GM12878 (cell line): ENCODE measurements around the gene MAN1B1. TPM values are rescaled to one million over a fixed set of nuclear protein-coding genes. Genes with fewer than 3 reads are reported as not detected.

Experiments used
- ATAC-seq: fragments of 200-7000 bp; cut with Tn5 transposase; 3 replicates; pipeline ENCODE4 v1.9.1; 2020; ENCODE audit warnings: mild to moderate bottlenecking, moderate library complexity
- BruUV-seq: library from RNA; stranded (reverse); fragments of 400-500 nt; replicated peaks from 2 replicates; lab custom pipeline; 2021; lab: Mats Ljungman, UMichigan
- CTCF ChIA-PET: fragments of 300-600 bp; sonication (Branson Sonifier 250); formaldehyde crosslinking; extraction: SDS; loops from one replicate; lab custom pipeline; 2021; ENCODE audit warnings: inconsistent platforms; lab: Yijun Ruan, JAX
- POLR2A ChIA-PET: fragments of 350-600 bp; formaldehyde crosslinking; extraction: SDS; loops from one replicate; lab custom pipeline; 2021; ENCODE audit warnings: inconsistent platforms; lab: Charles Lee
- RAD21 ChIA-PET: fragments of 300-600 bp; sonication (Branson Sonifier 250); formaldehyde crosslinking; loops from one replicate; lab custom pipeline; 2023; ENCODE audit warnings: antibody characterized with exemption; ENCODE audit not compliant: unreplicated experiment; lab: Charles Lee
- SMC1A ChIA-PET: fragments of 300-600 bp; sonication (Branson Sonifier 250); formaldehyde crosslinking; loops from one replicate; lab custom pipeline; 2023; ENCODE audit not compliant: unreplicated experiment, uncharacterized antibody; lab: Charles Lee
- DNase-seq: peaks from one replicate; pipeline ENCODE4 v3.0.0-alpha.2; 2011; ENCODE audit warnings: low read depth, low spot score
- FAIRE-seq: peaks from 3 replicates; lab custom pipeline; 2011; peaks lifted over from hg19 to GRCh38; lab: Jason Lieb, UNC
- H2AFZ ChIP-seq: 2 replicates; pipeline ENCODE4 v1.6.0; 2011; ENCODE audit warnings: low read depth, low read length, control low read depth; ENCODE audit not compliant: control insufficient read depth
- H3K27ac ChIP-seq: 2 replicates; pipeline ENCODE4 v1.5.1; 2011; ENCODE audit warnings: control low read depth; ENCODE audit not compliant: control insufficient read depth, insufficient read depth
- H3K27me3 ChIP-seq, 2 experiments: replicated peaks in 1 of 2; 2 replicates each; pipeline versions ENCODE4 v1.6.0 to v1.6.1; 2011; ENCODE audit warnings: low read length in 1 of 2; ENCODE audit not compliant: control insufficient read depth in 2 of 2, insufficient read depth in 2 of 2
- H3K36me3 ChIP-seq, 2 experiments: 2 replicates each; pipeline ENCODE4 v1.5.1; 2011; ENCODE audit warnings: low read length in 1 of 2; ENCODE audit not compliant: control insufficient read depth in 2 of 2, insufficient read depth in 2 of 2
- H3K4me1 ChIP-seq: 2 replicates; pipeline ENCODE4 v1.6.1; 2011; ENCODE audit warnings: mild to moderate bottlenecking, low read length, moderate library complexity, mixed read lengths; ENCODE audit not compliant: control insufficient read depth, insufficient read depth
- H3K4me2 ChIP-seq: 2 replicates; pipeline ENCODE4 v1.6.0; 2011; ENCODE audit warnings: control low read depth; ENCODE audit not compliant: control insufficient read depth, insufficient read depth
- H3K4me3 ChIP-seq: fragments of 200-600 bp; sonication (generic); 2 replicates; pipeline ENCODE4 v1.5.1; 2016
- H3K79me2 ChIP-seq: 2 replicates; pipeline ENCODE4 v1.6.0; 2011; ENCODE audit warnings: low read length; ENCODE audit not compliant: control insufficient read depth, insufficient read depth
- H3K9ac ChIP-seq: 2 replicates; pipeline ENCODE4 v1.8.0; 2011; ENCODE audit warnings: low read length, control low read depth, mixed read lengths; ENCODE audit not compliant: control insufficient read depth, insufficient read depth
- H3K9me3 ChIP-seq: replicated peaks from 3 replicates; pipeline ENCODE4 v1.5.1; 2011; ENCODE audit warnings: mild to moderate bottlenecking, low read length; ENCODE audit not compliant: control insufficient read depth, insufficient read depth
- H4K20me1 ChIP-seq: 2 replicates; pipeline ENCODE4 v1.6.0; 2011; ENCODE audit not compliant: control insufficient read depth, insufficient read depth
- CEBPB ChIP-seq, 2 experiments: fragments of 150-350 bp in 1 of 2; IDR thresholded peaks; 2 replicates each; pipeline ENCODE4 v1.6.1; 2012 to 2014; ENCODE audit warnings: low read depth in 2 of 2, low read length in 2 of 2, borderline replicate concordance in 1 of 2, inconsistent platforms in 1 of 2
- PAX5 ChIP-seq: IDR thresholded peaks from 2 replicates; pipeline ENCODE4 v1.6.1; 2011; ENCODE audit warnings: low read depth, low read length, borderline replicate concordance
- SRF ChIP-seq, 2 experiments: IDR thresholded peaks; 2 replicates each; pipeline ENCODE4 v1.6.1; 2011; ENCODE audit warnings: low read depth in 2 of 2, low read length in 2 of 2, mild to moderate bottlenecking in 1 of 2, moderate library complexity in 1 of 2
- STAT1 ChIP-seq: fragments of 450-650 bp; conservative IDR thresholded peaks from 2 replicates; pipeline ENCODE4 v1.6.1; 2014; ENCODE audit warnings: antibody characterized with exemption, mild to moderate bottlenecking
- SUZ12 ChIP-seq: fragments of 200-600 bp; sonication (generic); IDR thresholded peaks from one replicate; pipeline ENCODE4 v1.6.1; 2018; ENCODE audit warnings: antibody characterized with exemption, mild to moderate bottlenecking; ENCODE audit not compliant: unreplicated experiment
- WGBS: methylation state at CpG from one replicate; pipeline ENCODE4 v1.1.6; 2016; ENCODE audit warnings: low lambda C conversion rate; ENCODE audit not compliant: insufficient replicate concordance, insufficient coverage; ENCODE audit errors: missing lambda C conversion rate; 5-methylcytosine and 5-hydroxymethylcytosine counted together
- in situ Hi-C: fragments of 300-500 bp; cut with MboI; formaldehyde crosslinking; loops from 9 replicates; pipeline ENCODE4 v1.14.3; 2018; ENCODE audit warnings: mixed read lengths
- intact Hi-C: fragments of 100-400 bp; cut with micrococcal nuclease; formaldehyde crosslinking; loops from one replicate; pipeline ENCODE4 v1.14.2; 2022; ENCODE audit not compliant: unreplicated experiment
- polyA plus RNA-seq, 11 experiments: library from polyadenylated mRNA; depleted of rRNA in 4 of 11; unstranded in 6 of 11; stranded (reverse) in 5 of 11; fragments of >200 nt; fragmentation: Nextera tagmentation in 4 of 11; fragmentation: Illumina TruSeq in 1 of 11; extraction: Ambion mirVana in 4 of 11; extraction: Trizol in 1 of 11; gene quantifications; 1 replicate in 1 of 11; 2 replicates in 10 of 11; pipeline versions ENCODE4 v1.2.1 to v1.2.3, GENCODE V29; 2011 to 2016; ENCODE audit warnings: inconsistent platforms in 2 of 11, missing spikeins in 2 of 11, low read depth in 1 of 11
- total RNA-seq, 4 experiments: library from RNA; depleted of rRNA in 3 of 4; stranded (reverse); fragments of >200 nt in 3 of 4; fragmentation: Illumina TruSeq in 1 of 4; extraction: Trizol in 1 of 4; gene quantifications; 2 replicates each; pipeline versions ENCODE4 v1.2.1 to v1.2.3, GENCODE V29; 2013 to 2021
- TF ChIP-seq, protein P1 (sequence below): IDR thresholded peaks from 2 replicates; pipeline ENCODE4 v1.6.1; 2012; ENCODE audit warnings: mild to moderate bottlenecking, low read depth, low read length
- TF ChIP-seq, protein P2 (sequence below): fragments of 450-650 bp; IDR thresholded peaks from 2 replicates; pipeline ENCODE4 v1.6.1; 2018; ENCODE audit warnings: borderline replicate concordance, mild to moderate bottlenecking; ENCODE audit not compliant: partially characterized antibody

Gene MAN1B1
- total and polyA plus RNA-seq, 10 of the 15 experiments (the other 5 are each of a cell fraction or from before 2014, with no cell fraction given): 0.71 to 34.1 (median 22.7) TPM

DNA sequence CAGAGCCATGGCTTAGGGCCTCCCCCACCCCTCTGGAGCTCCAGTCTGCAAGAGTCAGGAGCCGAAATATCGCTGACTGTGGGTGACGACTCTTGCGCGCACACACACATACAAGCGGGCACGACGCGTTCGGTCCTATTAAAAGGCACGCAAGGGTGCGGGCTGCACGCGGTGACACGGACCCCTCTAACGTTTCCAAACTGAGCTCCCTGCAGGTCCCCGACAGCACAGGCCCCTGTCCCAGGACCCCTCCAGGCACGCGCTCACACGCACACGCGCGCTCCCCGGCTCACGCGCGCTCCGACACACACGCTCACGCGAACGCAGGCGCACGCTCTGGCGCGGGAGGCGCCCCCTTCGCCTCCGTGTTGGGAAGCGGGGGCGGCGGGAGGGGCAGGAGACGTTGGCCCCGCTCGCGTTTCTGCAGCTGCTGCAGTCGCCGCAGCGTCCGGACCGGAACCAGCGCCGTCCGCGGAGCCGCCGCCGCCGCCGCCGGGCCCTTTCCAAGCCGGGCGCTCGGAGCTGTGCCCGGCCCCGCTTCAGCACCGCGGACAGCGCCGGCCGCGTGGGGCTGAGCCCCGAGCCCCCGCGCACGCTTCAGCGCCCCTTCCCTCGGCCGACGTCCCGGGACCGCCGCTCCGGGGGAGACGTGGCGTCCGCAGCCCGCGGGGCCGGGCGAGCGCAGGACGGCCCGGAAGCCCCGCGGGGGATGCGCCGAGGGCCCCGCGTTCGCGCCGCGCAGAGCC is 52.1 kb downstream of the MAN1B1 start, which contains the start of gene GRIN1:
Gene GRIN1 (plus strand): TSS at position 433 of the 746 bp plus-strand sequence. CDS start 333 bp downstream, outside the sequence.
- no peaks in the 10 kb centered on the region for H3K4me1 ChIP-seq
- no peaks in the 10 kb centered on the region for H3K79me2 ChIP-seq
- RAD21 ChIA-PET: no interaction called here
- no peak for ATAC-seq
- H3K27me3 ChIP-seq: peaks cover 10 to 14% of the 10 kb centered on the region in 2 experiments
- H4K20me1 ChIP-seq: no peaks in the 10 kb centered on the region
- intact Hi-C loops: no loop called here
- in situ Hi-C loops: no loop called here
- POLR2A ChIA-PET: interaction anchor here (3.1 kb wide), 1 partner anchor 11 kb away, joined by 8 read pairs; no protein-coding TSS in a partner anchor
- TF ChIP-seq PAX5 (no peak), CEBPB (IDR thresholded peaks at IDR 0.05; ENCODE audit: borderline replicate concordance in 1 of 2, low read depth in 2 of 2, low read length in 2 of 2) (no peak), STAT1 (no peak), SRF (IDR thresholded peaks at IDR 0.05; ENCODE audit: low read depth in 2 of 2, low read length in 2 of 2) (no peak), SUZ12 (peak; percentile 60)
- TF ChIP-seq, protein P1, sequence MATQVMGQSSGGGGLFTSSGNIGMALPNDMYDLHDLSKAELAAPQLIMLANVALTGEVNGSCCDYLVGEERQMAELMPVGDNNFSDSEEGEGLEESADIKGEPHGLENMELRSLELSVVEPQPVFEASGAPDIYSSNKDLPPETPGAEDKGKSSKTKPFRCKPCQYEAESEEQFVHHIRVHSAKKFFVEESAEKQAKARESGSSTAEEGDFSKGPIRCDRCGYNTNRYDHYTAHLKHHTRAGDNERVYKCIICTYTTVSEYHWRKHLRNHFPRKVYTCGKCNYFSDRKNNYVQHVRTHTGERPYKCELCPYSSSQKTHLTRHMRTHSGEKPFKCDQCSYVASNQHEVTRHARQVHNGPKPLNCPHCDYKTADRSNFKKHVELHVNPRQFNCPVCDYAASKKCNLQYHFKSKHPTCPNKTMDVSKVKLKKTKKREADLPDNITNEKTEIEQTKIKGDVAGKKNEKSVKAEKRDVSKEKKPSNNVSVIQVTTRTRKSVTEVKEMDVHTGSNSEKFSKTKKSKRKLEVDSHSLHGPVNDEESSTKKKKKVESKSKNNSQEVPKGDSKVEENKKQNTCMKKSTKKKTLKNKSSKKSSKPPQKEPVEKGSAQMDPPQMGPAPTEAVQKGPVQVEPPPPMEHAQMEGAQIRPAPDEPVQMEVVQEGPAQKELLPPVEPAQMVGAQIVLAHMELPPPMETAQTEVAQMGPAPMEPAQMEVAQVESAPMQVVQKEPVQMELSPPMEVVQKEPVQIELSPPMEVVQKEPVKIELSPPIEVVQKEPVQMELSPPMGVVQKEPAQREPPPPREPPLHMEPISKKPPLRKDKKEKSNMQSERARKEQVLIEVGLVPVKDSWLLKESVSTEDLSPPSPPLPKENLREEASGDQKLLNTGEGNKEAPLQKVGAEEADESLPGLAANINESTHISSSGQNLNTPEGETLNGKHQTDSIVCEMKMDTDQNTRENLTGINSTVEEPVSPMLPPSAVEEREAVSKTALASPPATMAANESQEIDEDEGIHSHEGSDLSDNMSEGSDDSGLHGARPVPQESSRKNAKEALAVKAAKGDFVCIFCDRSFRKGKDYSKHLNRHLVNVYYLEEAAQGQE: peak; percentile 85
- TF ChIP-seq, protein P2, sequence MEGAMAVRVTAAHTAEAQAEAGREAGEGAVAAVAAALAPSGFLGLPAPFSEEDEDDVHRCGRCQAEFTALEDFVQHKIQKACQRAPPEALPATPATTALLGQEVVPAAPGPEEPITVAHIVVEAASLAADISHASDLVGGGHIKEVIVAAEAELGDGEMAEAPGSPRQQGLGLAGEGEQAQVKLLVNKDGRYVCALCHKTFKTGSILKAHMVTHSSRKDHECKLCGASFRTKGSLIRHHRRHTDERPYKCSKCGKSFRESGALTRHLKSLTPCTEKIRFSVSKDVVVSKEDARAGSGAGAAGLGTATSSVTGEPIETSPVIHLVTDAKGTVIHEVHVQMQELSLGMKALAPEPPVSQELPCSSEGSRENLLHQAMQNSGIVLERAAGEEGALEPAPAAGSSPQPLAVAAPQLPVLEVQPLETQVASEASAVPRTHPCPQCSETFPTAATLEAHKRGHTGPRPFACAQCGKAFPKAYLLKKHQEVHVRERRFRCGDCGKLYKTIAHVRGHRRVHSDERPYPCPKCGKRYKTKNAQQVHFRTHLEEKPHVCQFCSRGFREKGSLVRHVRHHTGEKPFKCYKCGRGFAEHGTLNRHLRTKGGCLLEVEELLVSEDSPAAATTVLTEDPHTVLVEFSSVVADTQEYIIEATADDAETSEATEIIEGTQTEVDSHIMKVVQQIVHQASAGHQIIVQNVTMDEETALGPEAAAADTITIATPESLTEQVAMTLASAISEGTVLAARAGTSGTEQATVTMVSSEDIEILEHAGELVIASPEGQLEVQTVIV: no peak
- TF ChIP-seq, all 136 proteins: peak for 2
- no peak for DNase-seq
- H3K4me2 ChIP-seq: no peak within 1 kb of the TSS
- H3K4me3 ChIP-seq: no peak within 1 kb of the TSS
- H3K9ac ChIP-seq: no peak within 1 kb of the TSS
- CTCF ChIA-PET: interaction anchor here (0.9 to 1.7 kb wide), 2 partner anchors 9 to 21 kb away, joined by 3 to 4 read pairs; no protein-coding TSS in a partner anchor
- H2AFZ ChIP-seq: no peak within 1 kb of the TSS
- SMC1A ChIA-PET: no interaction called here
- H3K27ac ChIP-seq: no peak within 1 kb of the TSS
- no TSS peak for BruUV-seq
- FAIRE-seq: no peak
- no peaks in the 10 kb centered on the region; the same call in 2 of the 3 replicates for H3K9me3 ChIP-seq
- 31% methylated on average over 74 of the region's 104 CpGs for WGBS
- no peaks in the 10 kb centered on the region for H3K36me3 ChIP-seq
